Endodermal cell (in vitro differentiated cells): ENCODE measurements around the gene HMCES. TPM values are rescaled to one million over a fixed set of nuclear protein-coding genes. Genes with fewer than 3 reads are reported as not detected.

Experiments
- DNase-seq: peaks from one replicate; pipeline ENCODE4 v3.0.0-alpha.2; 2017
- H3K27ac ChIP-seq: 2 replicates; pipeline ENCODE4 v1.5.1; 2013; ENCODE audit warnings: mild to moderate bottlenecking, low read depth, low read length, moderate library complexity
- H3K27me3 ChIP-seq: 2 replicates; pipeline ENCODE4 v1.6.1; 2013; ENCODE audit warnings: mild to moderate bottlenecking, low read length, moderate library complexity; ENCODE audit not compliant: insufficient read depth, control insufficient read depth, poor library complexity, severe bottlenecking
- H3K36me3 ChIP-seq: 2 replicates; pipeline ENCODE4 v1.7.0; 2013; ENCODE audit warnings: mild to moderate bottlenecking, low read length, moderate library complexity; ENCODE audit not compliant: control insufficient read depth, insufficient read depth
- H3K4me1 ChIP-seq: one replicate; pipeline ENCODE4 v1.7.0; 2013; ENCODE audit warnings: low read length; ENCODE audit not compliant: control insufficient read depth, insufficient read depth
- H3K4me3 ChIP-seq: 2 replicates; pipeline ENCODE4 v1.5.1; 2013; ENCODE audit warnings: mild to moderate bottlenecking, low read length, moderate library complexity
- H3K9ac ChIP-seq: 2 replicates; pipeline ENCODE4 v1.6.1; 2013; ENCODE audit warnings: mild to moderate bottlenecking, low read length, moderate library complexity; ENCODE audit not compliant: poor library complexity, severe bottlenecking; ENCODE audit errors: extremely low read depth
- H3K9me3 ChIP-seq: 2 replicates; pipeline ENCODE4 v1.6.1; 2013; ENCODE audit warnings: mild to moderate bottlenecking, low read length, moderate library complexity; ENCODE audit not compliant: control insufficient read depth
- H3K27ac Mint-ChIP-seq: 2 replicates; pipeline ENCODE4 v1.8.0; 2020; ENCODE audit warnings: mixed read lengths
- H3K27me3 Mint-ChIP-seq: 2 replicates; pipeline ENCODE4 v1.8.0; 2021; ENCODE audit warnings: mild to moderate bottlenecking, mixed read lengths; ENCODE audit not compliant: insufficient read depth
- H3K36me3 Mint-ChIP-seq: 2 replicates; pipeline ENCODE4 v1.8.0; 2020; ENCODE audit warnings: low read depth, mixed read lengths
- H3K4me1 Mint-ChIP-seq: 2 replicates; pipeline ENCODE4 v1.8.0; 2020; ENCODE audit warnings: mixed read lengths
- H3K4me3 Mint-ChIP-seq: 2 replicates; pipeline ENCODE4 v1.8.0; 2020; ENCODE audit warnings: mild to moderate bottlenecking, moderate library complexity, mixed read lengths
- H3K9me3 Mint-ChIP-seq: 2 replicates; pipeline ENCODE4 v1.8.0; 2020; ENCODE audit warnings: mild to moderate bottlenecking, mixed read lengths
- CTCF ChIP-seq: fragments of 200-600 bp; sonication (generic); conservative IDR thresholded peaks from 2 replicates; pipeline ENCODE4 v1.5.0; 2021; ENCODE audit warnings: antibody characterized with exemption, mild to moderate bottlenecking
- WGBS, 2 experiments: methylation state at CpG; one replicate each; pipeline versions ENCODE4 v1.1.5 to v1.1.7; 2013; ENCODE audit warnings: missing lambda C conversion rate in 2 of 2, mixed read lengths in 1 of 2; ENCODE audit not compliant: insufficient coverage in 1 of 2, insufficient read length in 1 of 2; 5-methylcytosine and 5-hydroxymethylcytosine counted together
- microRNA-seq: library from miRNA; unstranded; fragments of <30 nt; microRNA quantifications from one replicate; pipeline ENCODE4 v1.2.0, GENCODE V29; 2020; ENCODE audit warnings: borderline microRNAs expressed
- total RNA-seq, 2 donors: library from RNA; stranded (reverse); fragmentation: NEBNext Ultra II Directional in 1 of 2; extraction: Animal tissue kit (Norgen Biotek cat#: 25700) in 1 of 2; gene quantifications; 2 replicates in 1 of 2; 3 replicates in 1 of 2; pipeline ENCODE4 v1.2.1, GENCODE V29; 2021

HMCES gene
- total RNA-seq, 2 donors from 2014 or later, result 42.9 to 46.9 TPM

GRCh38 chr3:129352045-129352444, 73.4 kb downstream of the HMCES start:
- no peak overlapping the region for H3K27ac Mint-ChIP-seq
- peak; percentile 81 for DNase-seq

GRCh38 chr3:129352650-129353588, 74.2 kb downstream of the HMCES start:
- WGBS, 2 experiments, result 90 to 91% methylated on average over 8 to 14 of the region's 14 CpGs
- H3K9me3 Mint-ChIP-seq, result peaks cover 3% of the 10 kb centered on the region
- no peak overlapping the region for H3K27ac Mint-ChIP-seq
- Histone ChIP-seq H3K36me3 (no peaks in the 10 kb centered on the region), H3K9ac (no peak overlapping the region), H3K4me1 (no peaks in the 10 kb centered on the region), H3K9me3 (no peaks in the 10 kb centered on the region), H3K27me3 (no peaks in the 10 kb centered on the region), H3K27ac (no peak overlapping the region), H3K4me3 (no peak overlapping the region)
- DNase-seq, result no peak
- TF ChIP-seq CTCF, result peak; percentile 31
- H3K4me1 Mint-ChIP-seq, result no peaks in the 10 kb centered on the region
- H3K36me3 Mint-ChIP-seq, result no peaks in the 10 kb centered on the region
- peaks cover 17% of the 10 kb centered on the region for H3K27me3 Mint-ChIP-seq
- no peak overlapping the region for H3K4me3 Mint-ChIP-seq

More at GRCh38 chr3:129352045-129352444, 73.4 kb downstream of the HMCES start:
- peaks cover 12% of the 10 kb centered on the region for H3K27me3 Mint-ChIP-seq
- H3K4me3 ChIP-seq, result no peak overlapping the region
- peak; percentile 65 for TF ChIP-seq CTCF
- H3K27ac ChIP-seq, result no peak overlapping the region
- H3K9me3 ChIP-seq, result no peaks in the 10 kb centered on the region
- H3K9me3 Mint-ChIP-seq, result peaks cover 3% of the 10 kb centered on the region
- WGBS, 2 experiments, result 84 to 92% methylated on average over 6 to 8 of the region's 8 CpGs
- no peaks in the 10 kb centered on the region for H3K4me1 ChIP-seq
- no peaks in the 10 kb centered on the region for H3K4me1 Mint-ChIP-seq
- no peaks in the 10 kb centered on the region for H3K27me3 ChIP-seq
- H3K36me3 Mint-ChIP-seq, result no peaks in the 10 kb centered on the region
- no peak overlapping the region for H3K4me3 Mint-ChIP-seq
- H3K9ac ChIP-seq, result no peak overlapping the region
- H3K36me3 ChIP-seq, result no peaks in the 10 kb centered on the region

- Histone ChIP-seq H3K4me1 (peaks cover 2% of the 10 kb centered on the region), H3K27me3 (no peaks in the 10 kb centered on the region), H3K9ac (no peak overlapping the region), H3K9me3 (no peaks in the 10 kb centered on the region), H3K4me3 (no peak overlapping the region), H3K36me3 (no peaks in the 10 kb centered on the region), H3K27ac (no peak overlapping the region)
- Mint-ChIP-seq H3K27me3 (peaks cover 17% of the 10 kb centered on the region), H3K27ac (no peak overlapping the region), H3K9me3 (peaks cover 3% of the 10 kb centered on the region), H3K36me3 (no peaks in the 10 kb centered on the region), H3K4me3 (no peak overlapping the region), H3K4me1 (no peaks in the 10 kb centered on the region)
- TF ChIP-seq CTCF, result no peak
- 90 to 93% methylated on average over 3 to 5 of the region's 5 CpGs for WGBS, 2 experiments
- DNase-seq, result no peak
Observed at GRCh38 chr3:129353589-129353941, 74.9 kb downstream of the HMCES start.

Small RNA genes lying within 50 kb of the gene (microRNA-seq; reads per million reads assigned to microRNA genes)
- not detected for gene MIR6826

Other genes with a start within 250 kb of the HMCES start
- not detected for gene GP9, start 218.1 kb upstream of the HMCES start, total RNA-seq
- 10 to 100 TPM; 34.5 to 38.1 TPM for gene RAB43, start 157.1 kb upstream of the HMCES start, total RNA-seq
- gene ISY1, start 117.8 kb upstream of the HMCES start, total RNA-seq, result 10 to 100 TPM; 28.9 to 32.9 TPM
- gene CNBP, start 95.0 kb upstream of the HMCES start, total RNA-seq, result 100 to 1,000 TPM; 284 to 343 TPM
- gene COPG1, start 29.3 kb upstream of the HMCES start, total RNA-seq, result 100 to 1,000 TPM; 151 to 193 TPM
- under 1 TPM; 0.33 to 0.73 TPM for gene EFCAB12, start 149.8 kb downstream of the HMCES start, total RNA-seq
- 10 to 100 TPM; 39.5 to 45.5 TPM for gene MBD4, start 161.1 kb downstream of the HMCES start, total RNA-seq
- gene IFT122, start 161.4 kb downstream of the HMCES start, total RNA-seq, result 10 to 100 TPM; 36.0 to 46.6 TPM
- under 1 TPM; 0.22 to 0.26 TPM for gene RHO, start 249.8 kb downstream of the HMCES start, total RNA-seq